Body of pancreas (tissue), 4 donors: ENCODE measurements around the gene SCO1. TPM values are rescaled to one million over a fixed set of nuclear protein-coding genes. Genes with fewer than 3 reads are reported as not detected.
"Not testable (repeated sequence)": the region's sequence is repeated elsewhere in the genome, so short reads cannot be mapped to it uniquely, and the experiment has no call there.

Experiments used
- ATAC-seq: fragments of 150-250 bp; one replicate; pipeline ENCODE4 v1.9.1; 2016
- DNase-seq, 4 donors: peaks; one replicate each; pipeline ENCODE4 v3.0.0-alpha.2; 2019
- H3K27ac ChIP-seq, 4 donors: fragments of 200-600 bp; sonication (generic); 1 replicate in 3 of 4; 2 replicates in 1 of 4; pipeline versions ENCODE4 v1.5.1 to v1.6.1; 2016 to 2019; ENCODE audit warnings: mild to moderate bottlenecking in 1 of 4, mixed read lengths in 1 of 4, moderate library complexity in 1 of 4
- H3K27me3 ChIP-seq, 2 donors: fragments of 200-600 bp; sonication (generic); one replicate each; pipeline ENCODE4 v1.6.0; 2016; ENCODE audit warnings: mild to moderate bottlenecking in 1 of 2
- H3K36me3 ChIP-seq, 2 donors: fragments of 200-600 bp; sonication (generic); replicated peaks in 1 of 2; 2 replicates each; pipeline ENCODE4 v1.5.1; 2016; ENCODE audit warnings: low read depth in 2 of 2; ENCODE audit not compliant: insufficient read depth in 1 of 2
- H3K4me1 ChIP-seq: fragments of 200-600 bp; sonication (generic); one replicate; pipeline ENCODE4 v1.6.0; 2016
- H3K4me3 ChIP-seq, 2 donors: fragments of 200-600 bp; sonication (generic); 1 replicate in 1 of 2; 2 replicates in 1 of 2; pipeline ENCODE4 v1.5.1; 2016 to 2019
- H3K9me3 ChIP-seq, 3 donors: fragments of 200-600 bp; sonication (generic); 1 replicate in 2 of 3; 2 replicates in 1 of 3; pipeline ENCODE4 v1.5.1; 2016
- POLR2A ChIP-seq, 3 donors: fragments of 450-650 bp; IDR thresholded peaks; one replicate each; pipeline ENCODE4 v1.6.1; 2016; ENCODE audit warnings: antibody characterized with exemption in 3 of 3, mild to moderate bottlenecking in 2 of 3
- WGBS, 2 donors: methylation state at CpG; one replicate each; pipeline ENCODE4 v1.1.5; 2017; 5-methylcytosine and 5-hydroxymethylcytosine counted together
- intact Hi-C: fragments of 100-400 bp; cut with DNase I; formaldehyde crosslinking; loops from one replicate; pipeline ENCODE4 v1.15.1; 2023
- total RNA-seq, 2 donors: library from RNA; depleted of rRNA; stranded (reverse); fragments of >200 nt; gene quantifications; one replicate each; pipeline ENCODE4 v1.1.0, GENCODE V29; 2016
- TF ChIP-seq, protein P1 (sequence below), 7 experiments: fragments of 450-650 bp in 4 of 7; fragments of 200-600 bp in 3 of 7; sonication (generic) in 3 of 7; IDR thresholded peaks; one replicate each; pipeline ENCODE4 v1.5.1; 2016 to 2019; ENCODE audit warnings: antibody characterized with exemption in 7 of 7

Gene SCO1
- total RNA-seq, 2 donors from 2014 or later = 20.5 to 46.5 TPM

DNA sequence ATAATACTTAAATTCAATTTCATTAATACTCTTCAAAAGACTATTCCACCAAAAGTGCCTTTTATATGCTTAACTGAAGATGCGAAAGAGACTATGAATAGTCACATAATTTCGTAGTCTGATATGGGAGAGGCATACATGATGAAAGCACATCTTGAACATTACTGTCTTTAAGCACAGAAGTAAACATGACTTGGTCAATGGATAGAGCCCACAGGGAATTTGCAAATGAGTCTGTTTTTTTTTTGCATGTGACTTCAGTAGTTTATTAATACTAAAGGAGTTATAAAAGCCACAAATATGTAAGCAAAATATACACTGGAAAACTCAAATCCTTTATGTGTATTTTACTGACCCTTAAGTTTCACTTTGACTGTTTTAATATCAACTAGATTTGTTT is 16.0 kb upstream of the SCO1 start:
- H3K9me3 ChIP-seq = no peaks in the 10 kb centered on the region
- no peak overlapping the region for H3K27ac ChIP-seq
- DNase-seq (no peak), ATAC-seq (no peak)
- H3K4me3 ChIP-seq = no peak overlapping the region
- no peak for TF ChIP-seq POLR2A (IDR thresholded peaks at IDR 0.05)
- TF ChIP-seq, protein P1, sequence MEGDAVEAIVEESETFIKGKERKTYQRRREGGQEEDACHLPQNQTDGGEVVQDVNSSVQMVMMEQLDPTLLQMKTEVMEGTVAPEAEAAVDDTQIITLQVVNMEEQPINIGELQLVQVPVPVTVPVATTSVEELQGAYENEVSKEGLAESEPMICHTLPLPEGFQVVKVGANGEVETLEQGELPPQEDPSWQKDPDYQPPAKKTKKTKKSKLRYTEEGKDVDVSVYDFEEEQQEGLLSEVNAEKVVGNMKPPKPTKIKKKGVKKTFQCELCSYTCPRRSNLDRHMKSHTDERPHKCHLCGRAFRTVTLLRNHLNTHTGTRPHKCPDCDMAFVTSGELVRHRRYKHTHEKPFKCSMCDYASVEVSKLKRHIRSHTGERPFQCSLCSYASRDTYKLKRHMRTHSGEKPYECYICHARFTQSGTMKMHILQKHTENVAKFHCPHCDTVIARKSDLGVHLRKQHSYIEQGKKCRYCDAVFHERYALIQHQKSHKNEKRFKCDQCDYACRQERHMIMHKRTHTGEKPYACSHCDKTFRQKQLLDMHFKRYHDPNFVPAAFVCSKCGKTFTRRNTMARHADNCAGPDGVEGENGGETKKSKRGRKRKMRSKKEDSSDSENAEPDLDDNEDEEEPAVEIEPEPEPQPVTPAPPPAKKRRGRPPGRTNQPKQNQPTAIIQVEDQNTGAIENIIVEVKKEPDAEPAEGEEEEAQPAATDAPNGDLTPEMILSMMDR (IDR thresholded peaks at IDR 0.05) = no peak
- peaks cover 0 to 24% of the 10 kb centered on the region in 2 donors for H3K36me3 ChIP-seq
- peaks cover 3% of the 10 kb centered on the region for H3K4me1 ChIP-seq
- no peaks in the 10 kb centered on the region for H3K27me3 ChIP-seq
- 94 to 99% methylated on average over 2 of the region's 2 CpGs for WGBS, 2 donors
- intact Hi-C loops = no loop called here

DNA sequence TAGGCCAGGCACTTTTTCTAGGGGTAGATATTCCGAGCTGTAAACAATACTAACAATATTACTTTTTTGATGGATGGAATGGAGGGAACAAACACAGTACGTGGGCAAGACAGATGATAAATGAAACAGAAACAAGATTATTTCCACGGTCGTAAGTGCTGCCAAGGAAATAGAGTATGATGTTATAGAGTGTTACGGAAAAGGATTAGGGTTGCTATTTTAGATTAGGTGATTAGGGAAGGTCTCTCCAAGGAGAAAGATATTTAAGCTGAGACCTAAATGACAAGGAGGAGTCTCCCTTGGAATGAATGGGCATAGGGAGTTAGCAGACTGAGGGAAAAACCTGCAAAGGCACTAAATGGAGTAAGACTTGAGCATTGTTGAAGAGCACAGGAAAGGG is 8.4 kb upstream of the SCO1 start:
- Histone ChIP-seq H3K4me1 (peaks cover 8% of the 10 kb centered on the region), H3K4me3 (no peak overlapping the region), H3K27me3 (no peaks in the 10 kb centered on the region), H3K27ac (no peak overlapping the region), H3K36me3 (peaks cover 0 to 20% of the 10 kb centered on the region in 2 donors), H3K9me3 (no peaks in the 10 kb centered on the region)
- DNase-seq = no peak
- no peak for TF ChIP-seq POLR2A (IDR thresholded peaks at IDR 0.05)
- TF ChIP-seq, protein P1 (IDR thresholded peaks at IDR 0.05) = no peak
- no peak for ATAC-seq
- 82 to 83% methylated on average over 5 of the region's 5 CpGs for WGBS, 2 donors
- intact Hi-C loops = no loop called here

DNA sequence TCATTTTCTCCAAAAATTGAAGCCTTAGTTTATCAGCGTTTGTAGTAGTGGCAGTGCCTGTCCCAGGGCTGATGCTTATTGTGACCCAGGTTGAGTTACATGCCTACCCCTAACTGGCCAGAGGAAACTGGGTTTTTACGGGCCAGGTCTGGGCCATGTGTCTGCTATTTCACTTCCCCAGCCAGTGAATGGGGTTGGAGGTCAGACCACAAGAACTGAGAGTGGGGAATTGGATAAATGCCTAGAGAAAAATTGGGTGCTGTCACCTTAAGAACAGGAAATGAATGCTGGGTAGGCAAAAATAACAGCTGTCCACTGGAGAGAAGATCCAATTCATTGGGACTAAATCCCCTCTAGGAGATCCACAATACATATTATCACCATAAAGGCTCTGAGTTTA is 5.2 kb upstream of the SCO1 start:
- Histone ChIP-seq H3K9me3 (no peaks in the 10 kb centered on the region), H3K27ac (no peak overlapping the region), H3K27me3 (no peaks in the 10 kb centered on the region), H3K4me1 (peaks cover 12% of the 10 kb centered on the region), H3K36me3 (peaks cover 0 to 12% of the 10 kb centered on the region in 2 donors), H3K4me3 (no peak overlapping the region)
- TF ChIP-seq, protein P1 (IDR thresholded peaks at IDR 0.05) = no peak
- TF ChIP-seq POLR2A (IDR thresholded peaks at IDR 0.05) = no peak
- intact Hi-C loops = no loop called here
- ATAC-seq (no peak), DNase-seq (peak in 1 of 4 donors; percentile 5)
- 55 to 72% methylated on average over 2 of the region's 2 CpGs for WGBS, 2 donors

DNA sequence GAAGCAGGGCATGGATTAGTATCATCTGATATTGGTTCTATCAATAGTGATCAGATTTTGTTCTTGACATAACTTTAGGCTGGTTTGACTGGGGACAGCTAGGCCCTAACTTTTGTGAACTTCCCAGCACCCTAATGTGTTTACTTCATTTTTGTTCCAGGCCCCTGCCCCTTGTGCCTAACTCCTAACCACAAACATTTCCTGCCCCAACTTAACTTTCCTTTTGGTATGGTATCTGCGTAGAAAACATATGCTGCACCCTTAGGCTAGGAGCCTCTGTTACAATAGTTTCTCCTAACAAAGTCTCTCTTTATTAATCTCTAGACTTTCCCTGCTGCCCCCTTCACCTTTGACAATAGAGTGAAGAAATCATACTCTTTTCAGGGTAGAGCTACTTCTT is 2.5 kb upstream of the SCO1 start:
- H3K27me3 ChIP-seq = no peaks in the 10 kb centered on the region
- ATAC-seq (no peak), DNase-seq (no peak)
- WGBS, 2 donors = 78 to 94% methylated on average over 1 of the region's 1 CpG
- no peak overlapping the region for H3K4me3 ChIP-seq
- TF ChIP-seq, protein P1 (IDR thresholded peaks at IDR 0.05) = no peak
- no peak for TF ChIP-seq POLR2A (IDR thresholded peaks at IDR 0.05)
- H3K4me1 ChIP-seq = peaks cover 20% of the 10 kb centered on the region
- H3K27ac ChIP-seq = no peak overlapping the region
- no peaks in the 10 kb centered on the region for H3K9me3 ChIP-seq
- intact Hi-C loops = no loop called here
- peaks cover 0 to under 1% of the 10 kb centered on the region in 2 donors for H3K36me3 ChIP-seq

DNA sequence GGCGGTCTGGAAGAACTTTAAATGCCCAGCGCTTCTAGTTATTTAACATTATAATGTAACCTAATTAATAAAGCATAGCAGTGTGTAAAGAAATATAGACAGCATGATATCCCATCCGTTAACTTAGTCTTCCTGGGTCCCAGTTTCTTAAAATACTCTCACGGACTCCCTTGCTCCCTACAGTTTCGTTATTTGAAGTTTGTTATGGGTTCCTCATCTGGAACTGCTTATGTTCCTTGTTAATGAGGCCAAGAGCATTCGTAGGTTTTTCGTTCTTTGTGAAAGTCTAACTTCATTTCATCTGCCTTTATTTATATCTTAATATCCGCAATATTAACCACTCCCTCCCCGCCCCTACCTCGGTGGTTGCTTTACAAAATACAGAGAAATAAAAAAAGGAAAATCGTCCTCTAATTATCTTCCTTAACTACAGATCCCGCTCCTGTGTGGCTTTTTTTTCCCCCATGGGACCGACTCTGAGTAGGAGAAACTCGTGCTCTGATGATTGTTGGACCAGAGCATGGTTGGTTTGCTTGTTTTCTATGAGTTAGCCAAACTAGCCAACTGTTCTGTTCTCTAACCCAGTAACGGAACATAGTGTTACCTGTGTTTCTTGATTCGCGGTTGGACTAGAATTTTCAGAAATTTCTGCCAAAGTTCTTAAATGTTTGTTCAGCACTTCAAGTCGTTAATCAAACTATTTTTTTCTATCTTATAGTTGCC is 924 bp upstream of the SCO1 start:
- WGBS, 2 donors = 0 to 3% methylated on average over 18 of the region's 18 CpGs
- Histone ChIP-seq H3K36me3 (peaks cover 0 to 6% of the 10 kb centered on the region in 2 donors), H3K27ac (peak overlapping the region; percentile 85 to 95 (median 91)), H3K4me1 (peaks cover 20% of the 10 kb centered on the region), H3K9me3 (no peaks in the 10 kb centered on the region), H3K4me3 (peak overlapping the region; percentile 83 to 97), H3K27me3 (no peaks in the 10 kb centered on the region)
- intact Hi-C loops = no loop called here
- ATAC-seq = no peak
- TF ChIP-seq, protein P1 (IDR thresholded peaks at IDR 0.05) = no peak
- TF ChIP-seq POLR2A (IDR thresholded peaks at IDR 0.05) = no peak
- DNase-seq = peak in 1 of 4 donors; percentile 8

DNA sequence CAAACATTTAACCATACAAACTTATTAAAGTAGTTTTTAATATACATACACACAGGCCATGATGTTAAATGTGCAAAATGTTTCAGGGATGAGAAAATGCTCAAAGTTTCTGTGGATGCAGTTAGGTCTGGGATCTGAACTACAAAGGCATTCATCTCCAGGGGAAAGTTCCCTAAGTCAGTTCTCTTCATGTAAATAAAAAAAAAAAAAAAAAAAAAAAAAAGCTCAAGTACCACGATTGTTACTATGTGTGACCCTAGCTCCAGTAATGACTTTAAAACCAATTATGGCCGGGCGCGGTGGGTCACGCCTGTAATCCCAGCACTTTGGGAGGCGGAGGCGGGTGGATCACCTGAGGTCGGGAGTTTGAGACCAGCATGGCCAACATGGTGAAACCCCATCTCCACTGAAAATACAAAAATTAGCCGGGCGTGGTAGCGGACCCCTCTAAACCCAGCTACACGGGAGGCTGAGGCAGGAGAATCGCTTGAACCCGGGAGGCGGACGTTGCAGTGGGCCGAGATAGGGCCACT is 1.4 kb downstream of the SCO1 start:
- Histone ChIP-seq H3K36me3 (peaks cover 0 to 12% of the 10 kb centered on the region in 2 donors), H3K4me1 (peaks cover 11% of the 10 kb centered on the region)
- H3K4me3 ChIP-seq, H3K27ac ChIP-seq, ATAC-seq, intact Hi-C loops, H3K9me3 ChIP-seq, H3K27me3 ChIP-seq, DNase-seq: not testable (repeated sequence)
- 84 to 90% methylated on average over 17 of the region's 17 CpGs for WGBS, 2 donors
